ENCODE results near the gene CHID1.
A peak's percentile ranks its signal among the peaks of the same experiment; 100 is the strongest.

Gene CHID1

GRCh38 chr11:870418-870817 lies 40.2 kb downstream of the CHID1 start:
- Mint-ChIP-seq H3K27ac (no peak overlapping the region), H3K4me1 (peaks cover 5% of the 10 kb centered on the region), H3K27me3 (ENCODE audit: low read depth, poor library complexity) (no peaks in the 10 kb centered on the region), H3K9me3 (no peaks in the 10 kb centered on the region), H3K4me3 (no peak overlapping the region), H3K36me3 (ENCODE audit: low read depth) (peaks cover 15% of the 10 kb centered on the region)
- no peak for TF ChIP-seq CTCF (IDR thresholded peaks at IDR 0.05)
- no peak for DNase-seq

- H3K36me3 Mint-ChIP-seq (ENCODE audit: low read depth) = peaks cover 13% of the 10 kb centered on the region
- peak; percentile 53 for DNase-seq
- H3K27me3 Mint-ChIP-seq (ENCODE audit: low read depth, poor library complexity) = no peaks in the 10 kb centered on the region
- H3K9me3 Mint-ChIP-seq = no peaks in the 10 kb centered on the region
- peaks cover 5% of the 10 kb centered on the region for H3K4me1 Mint-ChIP-seq
- no peak overlapping the region for H3K4me3 Mint-ChIP-seq
- H3K27ac Mint-ChIP-seq = no peak overlapping the region
- peak; percentile 30 for TF ChIP-seq CTCF (IDR thresholded peaks at IDR 0.05)
These were observed 40.5 kb downstream of the CHID1 start for GRCh38 chr11:870127-870413.

GRCh38 chr11:869399-870126 lies 41.0 kb downstream of the CHID1 start:
- no peak overlapping the region for H3K27ac Mint-ChIP-seq
- peaks cover 9% of the 10 kb centered on the region for H3K4me1 Mint-ChIP-seq
- no peaks in the 10 kb centered on the region for H3K27me3 Mint-ChIP-seq (ENCODE audit: low read depth, poor library complexity)
- no peak overlapping the region for H3K4me3 Mint-ChIP-seq
- H3K36me3 Mint-ChIP-seq (ENCODE audit: low read depth) = peaks cover 11% of the 10 kb centered on the region
- TF ChIP-seq CTCF (IDR thresholded peaks at IDR 0.05) = no peak
- DNase-seq = no peak
- H3K9me3 Mint-ChIP-seq = no peaks in the 10 kb centered on the region

- H3K4me3 Mint-ChIP-seq = no peak overlapping the region
- H3K36me3 Mint-ChIP-seq (ENCODE audit: low read depth) = peaks cover 6% of the 10 kb centered on the region
- peaks cover 9% of the 10 kb centered on the region for H3K4me1 Mint-ChIP-seq
- H3K27me3 Mint-ChIP-seq (ENCODE audit: low read depth, poor library complexity) = no peaks in the 10 kb centered on the region
- no peak for TF ChIP-seq CTCF (IDR thresholded peaks at IDR 0.05)
- no peak for DNase-seq
- H3K27ac Mint-ChIP-seq = no peak overlapping the region
- no peaks in the 10 kb centered on the region for H3K9me3 Mint-ChIP-seq
These were observed 41.8 kb downstream of the CHID1 start for GRCh38 chr11:868802-869201.

- peaks cover 2% of the 10 kb centered on the region for H3K36me3 Mint-ChIP-seq (ENCODE audit: low read depth)
- no peak for DNase-seq
- peak overlapping the region; percentile 36 for H3K27ac Mint-ChIP-seq
- no peak overlapping the region for H3K4me3 Mint-ChIP-seq
- peaks cover 13% of the 10 kb centered on the region for H3K4me1 Mint-ChIP-seq
- no peak for TF ChIP-seq CTCF (IDR thresholded peaks at IDR 0.05)
- H3K27me3 Mint-ChIP-seq (ENCODE audit: low read depth, poor library complexity) = no peaks in the 10 kb centered on the region
- H3K9me3 Mint-ChIP-seq = no peaks in the 10 kb centered on the region
These were observed 42.2 kb downstream of the CHID1 start for GRCh38 chr11:868394-868793.

- no peaks in the 10 kb centered on the region for H3K27me3 Mint-ChIP-seq (ENCODE audit: low read depth, poor library complexity)
These were observed 42.7 kb downstream of the CHID1 start for GRCh38 chr11:867856-868358.

More at GRCh38 chr11:867856-868358, 42.7 kb downstream of the CHID1 start:
- Mint-ChIP-seq H3K9me3 (no peaks in the 10 kb centered on the region), H3K4me1 (peaks cover 17% of the 10 kb centered on the region), H3K27ac (peak overlapping the region; percentile 36), H3K4me3 (no peak overlapping the region), H3K36me3 (ENCODE audit: low read depth) (no peaks in the 10 kb centered on the region)
- DNase-seq = no peak
- no peak for TF ChIP-seq CTCF (IDR thresholded peaks at IDR 0.05)
